NCI-H748 treated with DMSO at 0.1 percent for 48 hours (cell line): ENCODE measurements around the gene SP3.
A peak's percentile ranks its signal among the peaks of the same experiment; 100 is the strongest.

Experiments used
- DNase-seq: peaks from one replicate; lab custom pipeline; 2025; lab: John Stamatoyannopoulos, UW

The SP3 gene

GRCh38 chr2:173965372-173966025 lies at the start of gene SP3:
SP3 (minus strand) TSS chr2:173965373; CDS start chr2:173965171, 202 bp downstream.
- DNase-seq = peak; percentile 93

- DNase-seq = peak; percentile 67
These were observed 49.5 kb upstream of the SP3 start for GRCh38 chr2:174014699-174015070.

GRCh38 chr2:174014011-174014698 lies 49.0 kb upstream of the SP3 start:
- DNase-seq = no peak

- DNase-seq = no peak
These were observed 48.2 kb upstream of the SP3 start for GRCh38 chr2:174013315-174013751.

GRCh38 chr2:174012347-174013314 lies 47.5 kb upstream of the SP3 start:
- no peak for DNase-seq

- DNase-seq = no peak
These were observed 46.6 kb upstream of the SP3 start for GRCh38 chr2:174011796-174012195.

GRCh38 chr2:174011173-174011572 lies 46.0 kb upstream of the SP3 start:
- no peak for DNase-seq

- DNase-seq = no peak
These were observed 44.5 kb upstream of the SP3 start for GRCh38 chr2:174009488-174010223.

GRCh38 chr2:174008720-174009119 lies 43.5 kb upstream of the SP3 start:
- DNase-seq = no peak

- DNase-seq = no peak
These were observed 41.8 kb upstream of the SP3 start for GRCh38 chr2:174007010-174007409.

GRCh38 chr2:174005801-174006419 lies 40.7 kb upstream of the SP3 start:
- DNase-seq = no peak

- DNase-seq = no peak
These were observed 39.9 kb upstream of the SP3 start for GRCh38 chr2:174004905-174005605.

GRCh38 chr2:174003720-174004695 lies 38.8 kb upstream of the SP3 start:
- no peak for DNase-seq

GRCh38 chr2:174002679-174003078 lies 37.5 kb upstream of the SP3 start:
- no peak for DNase-seq

GRCh38 chr2:174001107-174001506 lies 35.9 kb upstream of the SP3 start:
- no peak for DNase-seq

GRCh38 chr2:173999724-174000123 lies 34.6 kb upstream of the SP3 start:
- DNase-seq = no peak

- no peak for DNase-seq
These were observed 34.1 kb upstream of the SP3 start for GRCh38 chr2:173999272-173999671.

GRCh38 chr2:173998386-173998785 lies 33.2 kb upstream of the SP3 start:
- no peak for DNase-seq

- no peak for DNase-seq
These were observed 32.6 kb upstream of the SP3 start for GRCh38 chr2:173997753-173998152.

- DNase-seq = no peak
These were observed 32.1 kb upstream of the SP3 start for GRCh38 chr2:173997269-173997668.
